ENCODE measurements around the gene MYEF2.
A peak's percentile ranks its signal among the peaks of the same experiment; 100 is the strongest.

Gene MYEF2, protein sequence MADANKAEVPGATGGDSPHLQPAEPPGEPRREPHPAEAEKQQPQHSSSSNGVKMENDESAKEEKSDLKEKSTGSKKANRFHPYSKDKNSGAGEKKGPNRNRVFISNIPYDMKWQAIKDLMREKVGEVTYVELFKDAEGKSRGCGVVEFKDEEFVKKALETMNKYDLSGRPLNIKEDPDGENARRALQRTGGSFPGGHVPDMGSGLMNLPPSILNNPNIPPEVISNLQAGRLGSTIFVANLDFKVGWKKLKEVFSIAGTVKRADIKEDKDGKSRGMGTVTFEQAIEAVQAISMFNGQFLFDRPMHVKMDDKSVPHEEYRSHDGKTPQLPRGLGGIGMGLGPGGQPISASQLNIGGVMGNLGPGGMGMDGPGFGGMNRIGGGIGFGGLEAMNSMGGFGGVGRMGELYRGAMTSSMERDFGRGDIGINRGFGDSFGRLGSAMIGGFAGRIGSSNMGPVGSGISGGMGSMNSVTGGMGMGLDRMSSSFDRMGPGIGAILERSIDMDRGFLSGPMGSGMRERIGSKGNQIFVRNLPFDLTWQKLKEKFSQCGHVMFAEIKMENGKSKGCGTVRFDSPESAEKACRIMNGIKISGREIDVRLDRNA

DNA sequence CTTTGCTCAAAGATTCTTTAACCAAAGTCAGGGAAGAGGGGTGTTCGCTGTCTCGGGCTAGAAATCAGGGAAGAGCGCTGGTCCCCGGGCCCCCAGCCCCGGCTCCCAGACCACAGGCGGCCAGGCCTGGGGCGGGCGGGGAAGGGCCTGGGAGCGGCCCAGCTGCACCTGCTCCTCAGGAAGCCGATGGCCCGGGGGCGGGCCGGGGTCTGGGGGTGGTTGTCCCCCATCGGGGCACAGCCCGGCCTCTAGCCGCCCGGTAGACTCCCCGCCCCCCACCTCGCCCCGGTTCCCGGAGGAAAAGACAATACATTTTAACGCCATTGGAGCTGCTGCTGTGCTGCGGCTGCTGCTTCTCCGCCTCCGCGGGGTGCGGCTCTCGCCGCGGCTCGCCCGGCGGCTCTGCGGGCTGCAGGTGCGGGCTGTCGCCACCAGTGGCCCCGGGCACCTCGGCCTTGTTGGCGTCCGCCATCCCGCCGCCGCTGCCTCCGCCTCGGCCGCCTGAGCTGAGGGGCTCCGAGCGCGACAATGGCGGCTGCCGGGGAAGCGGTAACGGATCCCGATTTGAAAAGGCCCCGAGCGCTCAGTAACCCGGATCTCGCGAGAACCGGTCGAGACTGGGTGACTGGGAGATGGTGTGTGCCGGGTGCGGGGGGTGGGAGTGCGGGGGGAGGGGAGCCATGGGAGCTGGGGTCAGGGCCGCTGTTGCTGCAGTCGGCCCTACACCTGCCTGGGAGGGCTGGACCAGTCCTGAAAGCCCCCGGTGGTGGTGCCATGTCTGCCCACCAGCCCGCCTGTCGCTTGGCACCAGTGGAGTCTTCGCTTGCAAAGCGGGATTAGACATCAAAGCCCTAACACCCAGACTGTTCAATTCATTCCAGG is at the start of gene MYEF2:
TSS of gene MYEF2 (minus strand) at position 530 of the 882 bp plus-strand sequence. CDS start at position 472, 58 bp downstream.
- ChIA-PET CTCF (interaction anchor here (0.5 to 0.6 kb wide), 3 partner anchors 203 to 1886 kb away, joined by 3 read pairs; no protein-coding TSS in a partner anchor), POLR2A (ENCODE audit: low non-redundant PET) (no interaction called here)
- DNase-seq (ENCODE audit: low spot score), result peak; percentile 57

GRCh38 chr15:48225771-48226170 is 47.7 kb upstream of the MYEF2 start:
- H3K27ac ChIP-seq, result no peak overlapping the region
- DNase-seq (ENCODE audit: low spot score), result no peak
- TF ChIP-seq CTCF (conservative IDR thresholded peaks at IDR 0.05; ENCODE audit: low read depth), result no peak
- ChIA-PET CTCF (no interaction called here), POLR2A (ENCODE audit: low non-redundant PET) (no interaction called here)

More for the DNA sequence above, at the start of gene MYEF2:
- TF ChIP-seq CTCF (conservative IDR thresholded peaks at IDR 0.05; ENCODE audit: low read depth), result no peak
- H3K27ac ChIP-seq, result no peak within 1 kb of the TSS

- no peak for TF ChIP-seq CTCF (conservative IDR thresholded peaks at IDR 0.05; ENCODE audit: low read depth)
- POLR2A ChIA-PET (ENCODE audit: low non-redundant PET), result no interaction called here
- no peak for DNase-seq (ENCODE audit: low spot score)
- CTCF ChIA-PET, result no interaction called here
- no peak overlapping the region for H3K27ac ChIP-seq
These were observed 44.5 kb upstream of the MYEF2 start for GRCh38 chr15:48222627-48223026.

GRCh38 chr15:48221885-48222284 is 43.8 kb upstream of the MYEF2 start:
- H3K27ac ChIP-seq, result no peak overlapping the region
- CTCF ChIA-PET, result interaction anchor here (1.1 kb wide), 1 partner anchor 17 kb away, joined by 3 read pairs; no protein-coding TSS in a partner anchor
- TF ChIP-seq CTCF (conservative IDR thresholded peaks at IDR 0.05; ENCODE audit: low read depth), result no peak
- POLR2A ChIA-PET (ENCODE audit: low non-redundant PET), result no interaction called here
- no peak for DNase-seq (ENCODE audit: low spot score)

GRCh38 chr15:48221261-48221660 is 43.2 kb upstream of the MYEF2 start:
- CTCF ChIA-PET, result interaction anchor here (1.1 kb wide), 1 partner anchor 18 kb away, joined by 3 read pairs; no protein-coding TSS in a partner anchor
- H3K27ac ChIP-seq, result no peak overlapping the region
- no peak for TF ChIP-seq CTCF (conservative IDR thresholded peaks at IDR 0.05; ENCODE audit: low read depth)
- POLR2A ChIA-PET (ENCODE audit: low non-redundant PET), result no interaction called here
- no peak for DNase-seq (ENCODE audit: low spot score)

GRCh38 chr15:48205981-48206380 is 27.9 kb upstream of the MYEF2 start, which contains the start of gene SLC12A1:
Gene SLC12A1 (plus strand): TSS chr15:48206302. CDS start chr15:48207720, 1,418 bp downstream.
- ChIA-PET CTCF (interaction anchor here (0.6 kb wide), 1 partner anchor 1048 kb away, joined by 4 read pairs; no protein-coding TSS in a partner anchor), POLR2A (ENCODE audit: low non-redundant PET) (no interaction called here)
- H3K27ac ChIP-seq, result no peak within 1 kb of the TSS
- TF ChIP-seq CTCF (conservative IDR thresholded peaks at IDR 0.05; ENCODE audit: low read depth), result no peak
- no peak for DNase-seq (ENCODE audit: low spot score)

Measured in RWPE1 (cell line).